HepG2 (cell line): ENCODE results near the gene LIME1. TPM values are rescaled to one million over a fixed set of nuclear protein-coding genes. Genes with fewer than 3 reads are reported as not detected.

Experiments
- CBFB ChIP-seq: sonication (generic); formaldehyde crosslinking; IDR thresholded peaks from 2 replicates; pipeline ENCODE4 v1.4.0; 2020; ENCODE audit warnings: missing genetic modification reagents
- CC2D1A ChIP-seq: sonication (generic); formaldehyde crosslinking; IDR thresholded peaks from 2 replicates; pipeline ENCODE4 v1.8.1; 2023; ENCODE audit warnings: mild to moderate bottlenecking, missing genetic modification reagents
- EHMT2 ChIP-seq: fragments of 200-600 bp; sonication (generic); IDR thresholded peaks from 2 replicates; pipeline ENCODE4 v1.7.0; 2017; ENCODE audit warnings: antibody characterized with exemption, low read depth, low read length, borderline replicate concordance
- FOXJ3 ChIP-seq: sonication (generic); formaldehyde crosslinking; IDR thresholded peaks from 2 replicates; pipeline ENCODE4 v1.4.0; 2020; ENCODE audit warnings: missing genetic modification reagents, mild to moderate bottlenecking, borderline replicate concordance
- GATA4 ChIP-seq: sonication (generic); IDR thresholded peaks from 2 replicates; pipeline ENCODE4 v1.6.1; 2016; ENCODE audit warnings: antibody characterized with exemption, low read depth, borderline replicate concordance
- GFI1 ChIP-seq: sonication (generic); formaldehyde crosslinking; IDR thresholded peaks from 2 replicates; pipeline ENCODE4 v1.5.0; 2020; ENCODE audit warnings: missing genetic modification reagents, mild to moderate bottlenecking, borderline replicate concordance
- HNF4G ChIP-seq, 2 experiments: sonication (generic) in 1 of 2; formaldehyde crosslinking in 1 of 2; IDR thresholded peaks; 2 replicates each; pipeline versions ENCODE4 v1.4.0 to v1.6.1; 2011 to 2020; ENCODE audit warnings: borderline replicate concordance in 2 of 2, low read depth in 2 of 2, mild to moderate bottlenecking in 2 of 2, low read length in 1 of 2, missing genetic modification reagents in 1 of 2, moderate library complexity in 1 of 2
- IRX3 ChIP-seq: sonication (generic); formaldehyde crosslinking; IDR thresholded peaks from 2 replicates; pipeline ENCODE4 v1.8.1; 2023; ENCODE audit warnings: mild to moderate bottlenecking, low read depth, missing genetic modification reagents, borderline replicate concordance
- KLF9 ChIP-seq: IDR thresholded peaks from 2 replicates; pipeline ENCODE4 v1.6.1; 2016; ENCODE audit warnings: low read depth
- NR2F6 ChIP-seq, 2 experiments: IDR thresholded peaks; 2 replicates each; pipeline ENCODE4 v1.6.1; 2016; ENCODE audit warnings: antibody characterized with exemption in 1 of 2, mild to moderate bottlenecking in 1 of 2
- RORA ChIP-seq: sonication (generic); formaldehyde crosslinking; IDR thresholded peaks from 2 replicates; pipeline ENCODE4 v1.5.0; 2020; ENCODE audit warnings: mild to moderate bottlenecking, missing genetic modification reagents, moderate library complexity
- TEAD2 ChIP-seq: sonication (generic); formaldehyde crosslinking; IDR thresholded peaks from 2 replicates; pipeline ENCODE4 v1.9.0; 2021; ENCODE audit warnings: missing genetic modification reagents
- ZFX ChIP-seq: sonication (generic); formaldehyde crosslinking; IDR thresholded peaks from 2 replicates; pipeline ENCODE4 v1.4.0; 2020; ENCODE audit warnings: mild to moderate bottlenecking, low read depth, missing genetic modification reagents, moderate library complexity
- ZNF274 ChIP-seq: sonication (generic); formaldehyde crosslinking; IDR thresholded peaks from 2 replicates; pipeline ENCODE4 v1.5.1; 2020; ENCODE audit warnings: mild to moderate bottlenecking, missing genetic modification reagents
- ZNF431 ChIP-seq: sonication (generic); formaldehyde crosslinking; IDR thresholded peaks from 2 replicates; pipeline ENCODE4 v1.9.0; 2022; ENCODE audit warnings: missing genetic modification reagents, low read depth, mild to moderate bottlenecking, borderline replicate concordance
- ZNF720 ChIP-seq: sonication (generic); formaldehyde crosslinking; IDR thresholded peaks from 2 replicates; pipeline ENCODE4 v1.4.0; 2020; ENCODE audit warnings: missing genetic modification reagents
- ZNF776 ChIP-seq: sonication (generic); formaldehyde crosslinking; IDR thresholded peaks from 2 replicates; pipeline ENCODE4 v1.4.0; 2020; ENCODE audit warnings: mild to moderate bottlenecking, missing genetic modification reagents
- ZSCAN21 ChIP-seq: sonication (generic); formaldehyde crosslinking; IDR thresholded peaks from 2 replicates; pipeline ENCODE4 v1.8.0; 2022; ENCODE audit warnings: mild to moderate bottlenecking, missing genetic modification reagents, moderate library complexity, borderline replicate concordance
- polyA plus RNA-seq, 8 experiments: library from polyadenylated mRNA; depleted of rRNA in 3 of 8; stranded (reverse) in 7 of 8; unstranded in 1 of 8; fragments of >200 nt; fragmentation: Illumina TruSeq in 4 of 8; extraction: Trizol in 4 of 8; gene quantifications; 2 replicates each; pipeline versions ENCODE4 v1.2.1 to v1.2.3, GENCODE V29; 2011 to 2016; ENCODE audit warnings: low read depth in 4 of 8, missing spikeins in 1 of 8, mixed read lengths in 1 of 8; ENCODE audit not compliant: insufficient read depth in 1 of 8
- total RNA-seq, 5 experiments: library from RNA; depleted of rRNA; stranded (reverse); fragments of >200 nt; fragmentation: Illumina TruSeq; extraction: Trizol; gene quantifications; 2 replicates each; pipeline ENCODE4 v1.2.3, GENCODE V29; 2016; ENCODE audit warnings: low read depth in 1 of 5
- TF ChIP-seq, protein P1 (sequence below): sonication (generic); formaldehyde crosslinking; IDR thresholded peaks from 2 replicates; pipeline ENCODE4 v1.5.1; 2020; ENCODE audit warnings: missing genetic modification reagents, mild to moderate bottlenecking, borderline replicate concordance
- TF ChIP-seq, protein P2 (sequence below): sonication (generic); formaldehyde crosslinking; IDR thresholded peaks from 2 replicates; pipeline ENCODE4 v1.4.0; 2020; ENCODE audit warnings: missing genetic modification reagents
- TF ChIP-seq, protein P3 (sequence below): sonication (generic); formaldehyde crosslinking; IDR thresholded peaks from 2 replicates; pipeline ENCODE4 v1.8.0; 2022; ENCODE audit warnings: missing genetic modification reagents, mild to moderate bottlenecking, moderate library complexity, borderline replicate concordance
- TF ChIP-seq, protein P4 (sequence below): sonication (generic); formaldehyde crosslinking; IDR thresholded peaks from 2 replicates; pipeline ENCODE4 v1.4.0; 2020; ENCODE audit warnings: mild to moderate bottlenecking, missing genetic modification reagents
- TF ChIP-seq, protein P5 (sequence below): sonication (generic); formaldehyde crosslinking; conservative IDR thresholded peaks from 2 replicates; pipeline ENCODE4 v1.4.0; 2020; ENCODE audit warnings: missing genetic modification reagents

The LIME1 gene
- total and polyA plus RNA-seq, 2 of the 13 experiments (the other 11 are each of a cell fraction or from before 2014, with no cell fraction given): 13.0 to 61.5 TPM

DNA sequence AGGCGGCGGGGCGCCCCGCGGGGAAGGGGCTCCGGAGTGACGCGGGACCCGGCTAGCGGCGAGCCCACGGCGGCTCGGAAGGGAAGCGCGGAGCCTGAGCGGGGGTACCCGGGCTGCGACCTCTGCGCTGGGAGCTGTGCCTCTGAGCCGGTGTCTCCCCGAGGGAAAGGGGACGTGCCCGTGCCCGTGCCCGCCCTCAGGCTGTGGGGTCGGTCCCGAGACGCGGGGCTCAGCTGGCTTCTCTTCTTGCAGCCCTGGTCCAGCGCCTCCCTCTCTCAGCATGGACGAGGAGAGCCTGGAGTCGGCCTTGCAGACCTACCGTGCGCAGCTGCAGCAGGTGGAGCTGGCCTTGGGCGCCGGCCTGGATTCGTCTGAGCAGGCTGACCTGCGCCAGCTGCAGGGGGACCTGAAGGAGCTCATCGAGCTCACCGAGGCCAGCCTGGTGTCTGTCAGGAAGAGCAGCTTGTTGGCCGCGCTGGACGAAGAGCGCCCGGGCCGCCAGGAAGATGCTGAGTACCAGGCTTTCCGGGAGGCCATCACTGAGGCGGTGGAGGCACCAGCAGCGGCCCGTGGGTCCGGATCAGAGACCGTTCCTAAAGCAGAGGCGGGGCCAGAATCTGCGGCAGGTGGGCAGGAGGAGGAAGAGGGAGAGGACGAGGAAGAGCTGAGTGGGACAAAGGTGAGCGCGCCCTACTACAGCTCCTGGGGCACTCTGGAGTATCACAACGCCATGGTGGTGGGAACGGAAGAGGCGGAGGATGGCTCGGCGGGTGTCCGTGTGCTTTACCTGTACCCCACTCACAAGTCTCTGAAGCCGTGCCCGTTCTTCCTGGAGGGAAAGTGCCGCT lies 27.9 kb upstream of the LIME1 start (continued):
- TF ChIP-seq, protein P1, sequence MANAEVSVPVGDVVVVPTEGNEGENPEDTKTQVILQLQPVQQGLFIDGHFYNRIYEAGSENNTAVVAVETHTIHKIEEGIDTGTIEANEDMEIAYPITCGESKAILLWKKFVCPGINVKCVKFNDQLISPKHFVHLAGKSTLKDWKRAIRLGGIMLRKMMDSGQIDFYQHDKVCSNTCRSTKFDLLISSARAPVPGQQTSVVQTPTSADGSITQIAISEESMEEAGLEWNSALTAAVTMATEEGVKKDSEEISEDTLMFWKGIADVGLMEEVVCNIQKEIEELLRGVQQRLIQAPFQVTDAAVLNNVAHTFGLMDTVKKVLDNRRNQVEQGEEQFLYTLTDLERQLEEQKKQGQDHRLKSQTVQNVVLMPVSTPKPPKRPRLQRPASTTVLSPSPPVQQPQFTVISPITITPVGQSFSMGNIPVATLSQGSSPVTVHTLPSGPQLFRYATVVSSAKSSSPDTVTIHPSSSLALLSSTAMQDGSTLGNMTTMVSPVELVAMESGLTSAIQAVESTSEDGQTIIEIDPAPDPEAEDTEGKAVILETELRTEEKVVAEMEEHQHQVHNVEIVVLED: no peak
- no peak for TF ChIP-seq ZNF720 (CRISPR knock-in tag)
- TF ChIP-seq KLF9: no peak
- TF ChIP-seq, protein P2, sequence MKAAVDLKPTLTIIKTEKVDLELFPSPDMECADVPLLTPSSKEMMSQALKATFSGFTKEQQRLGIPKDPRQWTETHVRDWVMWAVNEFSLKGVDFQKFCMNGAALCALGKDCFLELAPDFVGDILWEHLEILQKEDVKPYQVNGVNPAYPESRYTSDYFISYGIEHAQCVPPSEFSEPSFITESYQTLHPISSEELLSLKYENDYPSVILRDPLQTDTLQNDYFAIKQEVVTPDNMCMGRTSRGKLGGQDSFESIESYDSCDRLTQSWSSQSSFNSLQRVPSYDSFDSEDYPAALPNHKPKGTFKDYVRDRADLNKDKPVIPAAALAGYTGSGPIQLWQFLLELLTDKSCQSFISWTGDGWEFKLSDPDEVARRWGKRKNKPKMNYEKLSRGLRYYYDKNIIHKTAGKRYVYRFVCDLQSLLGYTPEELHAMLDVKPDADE (CRISPR knock-in tag): 0 out of 2 replicates have a peak, but pooled peaks have one; percentile 51
- TF ChIP-seq CBFB (CRISPR knock-in tag): no peak
- TF ChIP-seq, protein P3, sequence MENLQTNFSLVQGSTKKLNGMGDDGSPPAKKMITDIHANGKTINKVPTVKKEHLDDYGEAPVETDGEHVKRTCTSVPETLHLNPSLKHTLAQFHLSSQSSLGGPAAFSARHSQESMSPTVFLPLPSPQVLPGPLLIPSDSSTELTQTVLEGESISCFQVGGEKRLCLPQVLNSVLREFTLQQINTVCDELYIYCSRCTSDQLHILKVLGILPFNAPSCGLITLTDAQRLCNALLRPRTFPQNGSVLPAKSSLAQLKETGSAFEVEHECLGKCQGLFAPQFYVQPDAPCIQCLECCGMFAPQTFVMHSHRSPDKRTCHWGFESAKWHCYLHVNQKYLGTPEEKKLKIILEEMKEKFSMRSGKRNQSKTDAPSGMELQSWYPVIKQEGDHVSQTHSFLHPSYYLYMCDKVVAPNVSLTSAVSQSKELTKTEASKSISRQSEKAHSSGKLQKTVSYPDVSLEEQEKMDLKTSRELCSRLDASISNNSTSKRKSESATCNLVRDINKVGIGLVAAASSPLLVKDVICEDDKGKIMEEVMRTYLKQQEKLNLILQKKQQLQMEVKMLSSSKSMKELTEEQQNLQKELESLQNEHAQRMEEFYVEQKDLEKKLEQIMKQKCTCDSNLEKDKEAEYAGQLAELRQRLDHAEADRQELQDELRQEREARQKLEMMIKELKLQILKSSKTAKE (CRISPR knock-in tag): no peak
- no peak for TF ChIP-seq EHMT2
- TF ChIP-seq FOXJ3 (CRISPR knock-in tag): no peak
- TF ChIP-seq HNF4G (IDR thresholded peaks at IDR 0.05; ENCODE audit: borderline replicate concordance, low read depth, low read length): no peak
- TF ChIP-seq HNF4G (CRISPR knock-in tag; IDR thresholded peaks at IDR 0.05; ENCODE audit: borderline replicate concordance, low read depth): no peak
- TF ChIP-seq RORA (CRISPR knock-in tag): no peak
- TF ChIP-seq ZNF776: no peak; the same call in 1 of the 2 replicates
- no peak for TF ChIP-seq CC2D1A
- TF ChIP-seq GFI1 (CRISPR knock-in tag): no peak
- TF ChIP-seq ZFX (CRISPR knock-in tag): no peak
- TF ChIP-seq IRX3 (CRISPR knock-in tag): no peak
- TF ChIP-seq, protein P4, sequence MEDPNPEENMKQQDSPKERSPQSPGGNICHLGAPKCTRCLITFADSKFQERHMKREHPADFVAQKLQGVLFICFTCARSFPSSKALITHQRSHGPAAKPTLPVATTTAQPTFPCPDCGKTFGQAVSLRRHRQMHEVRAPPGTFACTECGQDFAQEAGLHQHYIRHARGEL: no peak
- no peak; the same call in 1 of the 2 replicates for TF ChIP-seq ZSCAN21 (CRISPR knock-in tag)
- TF ChIP-seq ZNF274 (CRISPR knock-in tag): no peak; the same call in 1 of the 2 replicates
- no peak for TF ChIP-seq GATA4
- TF ChIP-seq NR2F6 (IDR thresholded peaks at IDR 0.05): no peak
- no peak for TF ChIP-seq NR2F6 (CRISPR knock-in tag; IDR thresholded peaks at IDR 0.05)
- TF ChIP-seq, protein P5, sequence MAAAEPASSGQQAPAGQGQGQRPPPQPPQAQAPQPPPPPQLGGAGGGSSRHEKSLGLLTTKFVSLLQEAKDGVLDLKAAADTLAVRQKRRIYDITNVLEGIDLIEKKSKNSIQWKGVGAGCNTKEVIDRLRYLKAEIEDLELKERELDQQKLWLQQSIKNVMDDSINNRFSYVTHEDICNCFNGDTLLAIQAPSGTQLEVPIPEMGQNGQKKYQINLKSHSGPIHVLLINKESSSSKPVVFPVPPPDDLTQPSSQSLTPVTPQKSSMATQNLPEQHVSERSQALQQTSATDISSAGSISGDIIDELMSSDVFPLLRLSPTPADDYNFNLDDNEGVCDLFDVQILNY (CRISPR knock-in tag): 0 out of 2 replicates have a peak, but pooled peaks have one; percentile 33
- no peak for TF ChIP-seq TEAD2 (CRISPR knock-in tag)
- no peak for TF ChIP-seq ZNF431
